Peyer's patch (tissue), 4 donors: Measurements from ENCODE around the gene ABHD12.

ENCODE experiments used
- CTCF ChIP-seq, 6 experiments: fragments of 450-650 bp in 4 of 6; fragments of 200-600 bp in 2 of 6; sonication (generic) in 1 of 6; IDR thresholded peaks; one replicate each; pipeline ENCODE4 v1.5.1; 2017 to 2019; ENCODE audit warnings: antibody characterized with exemption in 6 of 6, mild to moderate bottlenecking in 3 of 6, moderate library complexity in 1 of 6
- POLR2A ChIP-seq, 2 donors: fragments of 450-650 bp; IDR thresholded peaks; one replicate each; pipeline ENCODE4 v1.5.1; 2017; ENCODE audit warnings: antibody characterized with exemption in 2 of 2, mild to moderate bottlenecking in 2 of 2, moderate library complexity in 2 of 2

GRCh38 chr20:25256226-25256859, 134.3 kb downstream of the ABHD12 start:
- TF ChIP-seq CTCF (IDR thresholded peaks at IDR 0.05) (no peak), POLR2A (IDR thresholded peaks at IDR 0.05) (no peak)
